ENCODE measurements around the gene CPT2. TPM values are rescaled to one million over a fixed set of nuclear protein-coding genes. Genes with fewer than 3 reads are reported as not detected.

The CPT2 gene
- total and polyA plus RNA-seq, 2 of the 13 experiments (the other 11 are each of a cell fraction or from before 2014, with no cell fraction given) = 12.6 to 14.6 TPM

- Histone ChIP-seq H4K20me1 (ENCODE audit: insufficient read depth, low read length) (no peaks in the 10 kb centered on the region), H3K4me3 (replicated peaks in 1 of 3; ENCODE audit: insufficient read depth in 1 of 3, low read depth in 2 of 3, low read length in 3 of 3) (peak within 1 kb of the TSS; percentile 86 to 96 (median 95)), H3K27ac (ENCODE audit: extremely low read length, insufficient read depth, low read length) (peak within 1 kb of the TSS; percentile 90), H2AFZ (ENCODE audit: low read length) (no peak within 1 kb of the TSS), H3K4me2 (ENCODE audit: low read depth, low read length) (peak within 1 kb of the TSS; percentile 92), H3K79me2 (ENCODE audit: insufficient read depth, low read length) (peaks cover 9% of the 10 kb centered on the region), H3K9ac (ENCODE audit: insufficient read depth, low read depth, low read length) (peak within 1 kb of the TSS; percentile 93), H3K27me3 (ENCODE audit: control insufficient read depth in 1 of 2, insufficient read depth in 2 of 2, low read length in 2 of 2) (no peaks in the 10 kb centered on the region), H3K4me1 (ENCODE audit: insufficient read depth, low read length) (peaks cover 25% of the 10 kb centered on the region), H3K36me3 (replicated peaks in 1 of 2; ENCODE audit: control insufficient read depth in 1 of 2, insufficient read depth in 2 of 2, low read length in 2 of 2) (peaks cover 5 to 12% of the 10 kb centered on the region in 2 experiments; a peak in 4 of 5 replicates), H3K9me3 (ENCODE audit: low read length) (no peaks in the 10 kb centered on the region)
- ATAC-seq (peak; percentile 91), FAIRE-seq (peak; percentile 91), DNase-seq (ENCODE audit: low spot score) (peak; percentile 87)
- ChIA-PET POLR2A (interaction anchor here (0.8 to 1.6 kb wide), 6 partner anchors 10 to 37 kb away, joined by 3 to 5 read pairs (median 4); partner anchors contain the start of gene MAGOH), CTCF (ENCODE audit: low intra/inter-chr PET ratio, low total read pairs) (no interaction called here)
- no TSS peak for BruUV-seq (replicated peaks)
- WGBS (ENCODE audit: low lambda C conversion rate) = 2% methylated on average over 18 of the region's 61 CpGs
- intact Hi-C loops (cut with micrococcal nuclease; ENCODE audit: unreplicated experiment) = loop anchor here (1.0 to 2.0 kb wide), 2 partner anchors 18 to 24 kb away; partner anchors contain the start of genes CPT2 and MAGOH
- in situ Hi-C loops (cut with HindIII; ENCODE audit: extremely low pct_ligation_motif_present, low pct_unique_long_range_greater_than_20kb) = no loop called here
- no peak; the same call in none of the 2 replicates for TF ChIP-seq GATA4 (IDR thresholded peaks at IDR 0.05; ENCODE audit: borderline replicate concordance, low read depth)
- TF ChIP-seq ZNF17 (CRISPR knock-in tag; IDR thresholded peaks at IDR 0.05) = no peak
- peak; percentile 86 for TF ChIP-seq NAIF1 (CRISPR knock-in tag; IDR thresholded peaks at IDR 0.05; ENCODE audit: borderline replicate concordance)
- 0 out of 2 replicates have a peak, but pooled peaks have one; percentile 46 for TF ChIP-seq ZNF616 (CRISPR knock-in tag; IDR thresholded peaks at IDR 0.05; ENCODE audit: low read depth)
- TF ChIP-seq, protein P1, sequence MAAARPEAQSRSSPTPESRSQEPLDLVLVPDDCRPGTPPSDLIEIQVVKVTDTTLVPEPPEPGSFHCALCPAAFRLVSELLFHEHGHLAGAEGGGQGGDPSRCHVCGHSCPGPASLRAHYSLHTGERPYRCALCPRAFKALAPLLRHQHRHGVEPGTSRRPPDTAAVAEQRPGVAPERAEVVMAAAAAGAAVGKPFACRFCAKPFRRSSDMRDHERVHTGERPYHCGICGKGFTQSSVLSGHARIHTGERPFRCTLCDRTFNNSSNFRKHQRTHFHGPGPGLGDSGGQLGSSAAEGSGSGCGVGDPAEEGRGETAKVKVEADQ (CRISPR knock-in tag; IDR thresholded peaks at IDR 0.05; ENCODE audit: borderline replicate concordance) = peak; percentile 97
- peak; percentile 81 for TF ChIP-seq ZNF883 (CRISPR knock-in tag; IDR thresholded peaks at IDR 0.05; ENCODE audit: not compliant biosample characterization)
- TF ChIP-seq NFE2L2 (IDR thresholded peaks at IDR 0.05; ENCODE audit: low read length) = no peak
- peak; percentile 66 for TF ChIP-seq ZEB1 (IDR thresholded peaks at IDR 0.05; ENCODE audit: insufficient replicate concordance, low read depth)
- peak; percentile 93 for TF ChIP-seq BORCS8-MEF2B (CRISPR knock-in tag; IDR thresholded peaks at IDR 0.05)
- peak; percentile 71 for TF ChIP-seq FOXK1 (CRISPR knock-in tag; IDR thresholded peaks at IDR 0.05; ENCODE audit: borderline replicate concordance, low read depth)
- peak; percentile 40 for TF ChIP-seq U2AF1 (optimal IDR thresholded peaks at IDR 0.05; ENCODE audit: low read depth, low read length)
- TF ChIP-seq SRY (CRISPR knock-in tag; IDR thresholded peaks at IDR 0.05) = peak; percentile 41; the same call in 1 of the 2 replicates
- no peak; a peak in 1 of 4 replicates for TF ChIP-seq EP300 (IDR thresholded peaks at IDR 0.05; ENCODE audit: low read depth in 2 of 2, low read length in 2 of 2)
- TF ChIP-seq EP300 (CRISPR knock-in tag; IDR thresholded peaks at IDR 0.05; ENCODE audit: borderline replicate concordance) = peak; percentile 43; the same call in 1 of the 2 replicates
- peak; percentile 33; the same call in 1 of the 2 replicates for TF ChIP-seq JDP2 (CRISPR knock-in tag; IDR thresholded peaks at IDR 0.05; ENCODE audit: borderline replicate concordance)
- TF ChIP-seq, protein P2, sequence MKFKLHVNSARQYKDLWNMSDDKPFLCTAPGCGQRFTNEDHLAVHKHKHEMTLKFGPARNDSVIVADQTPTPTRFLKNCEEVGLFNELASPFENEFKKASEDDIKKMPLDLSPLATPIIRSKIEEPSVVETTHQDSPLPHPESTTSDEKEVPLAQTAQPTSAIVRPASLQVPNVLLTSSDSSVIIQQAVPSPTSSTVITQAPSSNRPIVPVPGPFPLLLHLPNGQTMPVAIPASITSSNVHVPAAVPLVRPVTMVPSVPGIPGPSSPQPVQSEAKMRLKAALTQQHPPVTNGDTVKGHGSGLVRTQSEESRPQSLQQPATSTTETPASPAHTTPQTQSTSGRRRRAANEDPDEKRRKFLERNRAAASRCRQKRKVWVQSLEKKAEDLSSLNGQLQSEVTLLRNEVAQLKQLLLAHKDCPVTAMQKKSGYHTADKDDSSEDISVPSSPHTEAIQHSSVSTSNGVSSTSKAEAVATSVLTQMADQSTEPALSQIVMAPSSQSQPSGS (CRISPR knock-in tag; IDR thresholded peaks at IDR 0.05) = peak; percentile 58; the same call in 1 of the 2 replicates
- TF ChIP-seq USF2 (IDR thresholded peaks at IDR 0.05; ENCODE audit: low read depth, low read length) = no peak
- TF ChIP-seq USF2 (CRISPR knock-in tag; IDR thresholded peaks at IDR 0.05; ENCODE audit: borderline replicate concordance) = no peak; the same call in 1 of the 2 replicates
- no peak for TF ChIP-seq PCBP2 (optimal IDR thresholded peaks at IDR 0.05; ENCODE audit: low read depth, low read length, poor library complexity, severe bottlenecking)
These were observed 23.7 kb downstream of the CPT2 start, which contains the start of gene CZIB for GRCh38 chr1:53220171-53220961. TSS of gene CZIB (minus strand) at chr1:53220634. CDS start at chr1:53220575, 59 bp downstream.
